Measurements from ENCODE around the gene CAPN8.

The CAPN8 gene

DNA sequence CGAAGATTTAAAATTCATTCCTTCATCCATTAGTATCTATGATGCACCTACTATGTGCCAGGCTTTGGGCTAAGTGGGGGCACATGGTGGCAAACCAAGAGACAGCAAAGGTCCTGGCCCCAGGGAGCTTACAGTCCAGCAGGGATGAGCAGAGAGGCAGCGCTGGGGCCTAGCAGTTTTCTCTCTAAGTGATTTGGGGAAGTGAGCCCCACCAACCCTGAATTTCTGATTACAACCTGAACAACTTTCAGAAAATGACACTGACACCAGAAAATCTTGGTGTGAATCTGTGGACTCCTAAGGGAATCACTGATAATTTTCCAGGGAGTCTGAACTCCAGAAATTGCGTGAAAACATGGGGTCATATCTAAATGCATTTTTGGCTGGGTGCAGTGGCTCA, 111.5 kb downstream of the CAPN8 start:
- DNase-seq: no peak
- H3K4me3 Mint-ChIP-seq: no peak overlapping the region
- peaks cover 22% of the 10 kb centered on the region for H3K27me3 Mint-ChIP-seq (ENCODE audit: low read depth, poor library complexity)
- peaks cover 27% of the 10 kb centered on the region for H3K4me1 Mint-ChIP-seq
- H3K36me3 Mint-ChIP-seq (ENCODE audit: low read depth): no peaks in the 10 kb centered on the region
- H3K9me3 Mint-ChIP-seq: no peaks in the 10 kb centered on the region
- H3K27ac Mint-ChIP-seq: no peak overlapping the region
- TF ChIP-seq, protein P1, sequence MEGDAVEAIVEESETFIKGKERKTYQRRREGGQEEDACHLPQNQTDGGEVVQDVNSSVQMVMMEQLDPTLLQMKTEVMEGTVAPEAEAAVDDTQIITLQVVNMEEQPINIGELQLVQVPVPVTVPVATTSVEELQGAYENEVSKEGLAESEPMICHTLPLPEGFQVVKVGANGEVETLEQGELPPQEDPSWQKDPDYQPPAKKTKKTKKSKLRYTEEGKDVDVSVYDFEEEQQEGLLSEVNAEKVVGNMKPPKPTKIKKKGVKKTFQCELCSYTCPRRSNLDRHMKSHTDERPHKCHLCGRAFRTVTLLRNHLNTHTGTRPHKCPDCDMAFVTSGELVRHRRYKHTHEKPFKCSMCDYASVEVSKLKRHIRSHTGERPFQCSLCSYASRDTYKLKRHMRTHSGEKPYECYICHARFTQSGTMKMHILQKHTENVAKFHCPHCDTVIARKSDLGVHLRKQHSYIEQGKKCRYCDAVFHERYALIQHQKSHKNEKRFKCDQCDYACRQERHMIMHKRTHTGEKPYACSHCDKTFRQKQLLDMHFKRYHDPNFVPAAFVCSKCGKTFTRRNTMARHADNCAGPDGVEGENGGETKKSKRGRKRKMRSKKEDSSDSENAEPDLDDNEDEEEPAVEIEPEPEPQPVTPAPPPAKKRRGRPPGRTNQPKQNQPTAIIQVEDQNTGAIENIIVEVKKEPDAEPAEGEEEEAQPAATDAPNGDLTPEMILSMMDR (IDR thresholded peaks at IDR 0.05): no peak

DNA sequence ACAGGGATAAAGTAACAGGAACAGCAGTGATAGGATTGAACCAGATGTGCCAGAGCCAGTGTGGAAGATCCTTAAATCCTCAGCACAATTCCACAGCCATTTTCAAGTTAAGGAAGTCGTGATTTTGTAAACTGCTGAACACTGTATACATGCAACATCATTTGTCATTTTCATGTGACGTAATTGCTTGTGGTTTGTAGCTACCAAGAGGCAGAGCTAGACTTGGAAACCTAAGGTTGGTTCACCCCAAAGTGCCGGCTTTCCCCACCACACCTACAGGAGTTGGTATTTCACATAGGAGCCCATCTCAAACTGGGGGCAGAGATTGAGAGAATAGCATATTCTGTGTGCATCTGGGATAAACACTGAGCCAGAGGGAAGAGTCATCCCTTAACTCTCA, 113.9 kb downstream of the CAPN8 start:
- no peak for DNase-seq
- Mint-ChIP-seq H3K27ac (peak overlapping the region; percentile 88), H3K4me1 (peaks cover 27% of the 10 kb centered on the region), H3K36me3 (ENCODE audit: low read depth) (no peaks in the 10 kb centered on the region), H3K9me3 (peaks cover 10% of the 10 kb centered on the region), H3K4me3 (no peak overlapping the region), H3K27me3 (ENCODE audit: low read depth, poor library complexity) (peaks cover 36% of the 10 kb centered on the region)
- TF ChIP-seq, protein P1 (IDR thresholded peaks at IDR 0.05): no peak

DNA sequence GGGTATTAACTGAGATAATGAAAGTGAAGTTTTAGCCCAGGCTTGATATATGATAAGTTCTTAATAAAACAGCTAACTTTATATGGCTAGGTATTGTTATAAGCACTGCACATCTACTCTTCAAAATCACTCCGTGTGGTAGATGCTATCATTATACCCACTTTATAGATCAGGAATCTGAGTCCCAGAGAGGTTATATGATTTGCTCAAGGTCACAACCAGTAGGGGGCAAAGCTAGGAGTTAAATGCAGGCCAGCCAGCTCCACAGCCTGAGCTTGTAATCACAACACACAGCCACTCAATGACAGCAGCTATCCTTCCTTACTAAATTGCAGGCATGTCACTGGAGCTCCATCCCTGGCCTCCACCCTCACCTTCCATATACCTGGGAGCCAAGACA, 115.8 kb downstream of the CAPN8 start:
- H3K4me3 Mint-ChIP-seq: no peak overlapping the region
- H3K27me3 Mint-ChIP-seq (ENCODE audit: low read depth, poor library complexity): peaks cover 38% of the 10 kb centered on the region
- no peaks in the 10 kb centered on the region for H3K36me3 Mint-ChIP-seq (ENCODE audit: low read depth)
- DNase-seq: no peak
- H3K9me3 Mint-ChIP-seq: peaks cover 10% of the 10 kb centered on the region
- TF ChIP-seq, protein P1 (IDR thresholded peaks at IDR 0.05): no peak
- peaks cover 27% of the 10 kb centered on the region for H3K4me1 Mint-ChIP-seq
- no peak overlapping the region for H3K27ac Mint-ChIP-seq

DNA sequence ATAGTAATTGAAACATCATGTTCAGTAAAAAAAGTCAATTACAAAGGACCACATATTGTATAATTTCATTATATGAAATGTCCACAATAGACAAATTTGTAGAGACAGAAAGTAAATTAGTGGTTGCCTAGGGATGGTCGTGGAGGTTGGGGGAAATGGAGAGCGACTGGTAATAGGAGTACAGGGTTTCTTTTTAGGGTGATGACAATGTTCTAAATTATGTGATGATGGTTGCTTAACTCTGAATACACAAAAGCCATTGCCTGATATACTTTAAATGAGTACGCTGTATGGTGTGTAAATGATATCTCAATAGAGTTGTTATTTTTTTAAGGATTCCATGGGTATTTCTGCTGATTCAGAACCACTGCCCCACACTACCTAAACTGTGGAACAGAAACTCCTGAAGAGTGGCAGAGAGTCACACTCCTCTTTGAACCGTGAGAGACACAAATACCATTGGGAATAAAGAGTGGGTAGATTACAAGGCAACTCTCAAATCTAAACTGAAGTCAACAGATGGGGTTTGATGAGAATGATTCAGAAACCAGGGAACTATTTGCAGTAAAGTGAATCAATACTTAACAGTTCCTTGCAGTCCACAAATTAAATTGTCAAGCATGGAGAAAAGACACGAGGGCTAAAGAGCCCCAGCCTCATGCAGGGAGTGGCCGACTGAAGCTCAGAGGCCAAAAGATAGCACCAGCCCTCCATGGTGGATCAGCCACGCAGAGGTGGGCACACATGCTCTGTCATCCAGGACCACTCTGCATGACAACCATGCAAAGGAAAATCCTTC, 118.0 kb downstream of the CAPN8 start:
- Mint-ChIP-seq H3K4me1 (peaks cover 19% of the 10 kb centered on the region), H3K27ac (no peak overlapping the region), H3K9me3 (peaks cover 10% of the 10 kb centered on the region), H3K27me3 (ENCODE audit: low read depth, poor library complexity) (peaks cover 32% of the 10 kb centered on the region), H3K36me3 (ENCODE audit: low read depth) (no peaks in the 10 kb centered on the region), H3K4me3 (no peak overlapping the region)
- no peak for DNase-seq
- TF ChIP-seq, protein P1 (IDR thresholded peaks at IDR 0.05): no peak

DNA sequence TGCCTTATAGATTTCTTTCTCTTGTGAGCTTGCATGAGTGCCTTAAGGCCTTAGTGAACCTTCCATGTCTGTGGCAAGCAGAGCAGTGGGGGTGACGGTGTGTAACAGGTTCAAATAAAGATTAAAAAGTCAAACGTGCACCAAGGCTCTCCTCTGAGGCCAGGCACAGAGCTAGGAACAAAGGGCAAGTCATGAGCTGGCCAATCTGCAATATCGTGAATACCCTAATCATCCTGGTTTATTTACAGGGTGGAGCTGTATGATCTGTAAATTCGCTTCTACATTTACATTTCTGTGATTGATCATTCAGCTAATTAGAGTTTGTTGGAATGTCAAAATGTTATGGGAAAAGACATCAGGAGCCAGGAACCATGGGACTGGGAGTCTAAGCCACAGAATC, 120.2 kb downstream of the CAPN8 start:
- no peak overlapping the region for H3K27ac Mint-ChIP-seq
- H3K27me3 Mint-ChIP-seq (ENCODE audit: low read depth, poor library complexity): peaks cover 36% of the 10 kb centered on the region
- TF ChIP-seq, protein P1 (IDR thresholded peaks at IDR 0.05): no peak
- H3K9me3 Mint-ChIP-seq: peaks cover 10% of the 10 kb centered on the region
- no peak for DNase-seq
- no peak overlapping the region for H3K4me3 Mint-ChIP-seq
- no peaks in the 10 kb centered on the region for H3K36me3 Mint-ChIP-seq (ENCODE audit: low read depth)
- H3K4me1 Mint-ChIP-seq: peaks cover 21% of the 10 kb centered on the region

DNA sequence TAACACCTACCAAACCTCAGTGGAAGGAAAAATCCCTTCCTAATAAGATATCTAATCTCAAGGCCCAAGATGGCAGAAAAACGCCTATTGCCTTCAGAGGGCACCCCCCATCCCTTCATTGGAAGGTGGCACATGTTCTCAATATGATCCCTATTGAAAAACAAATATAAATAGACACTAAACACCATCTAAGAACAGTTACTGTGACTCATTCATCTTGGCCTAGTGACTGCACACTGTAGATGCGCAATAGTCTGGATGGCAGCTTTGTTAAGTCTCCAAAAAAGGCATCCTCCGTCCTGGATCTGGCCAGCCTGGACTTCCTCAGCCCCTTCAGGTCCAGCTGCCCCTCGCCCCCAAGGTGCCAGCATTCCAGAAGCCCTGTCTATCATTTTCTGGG, 121.9 kb downstream of the CAPN8 start:
- no peak for DNase-seq
- Mint-ChIP-seq H3K36me3 (ENCODE audit: low read depth) (no peaks in the 10 kb centered on the region), H3K9me3 (peaks cover 8% of the 10 kb centered on the region), H3K27ac (no peak overlapping the region), H3K4me3 (no peak overlapping the region), H3K4me1 (peaks cover 25% of the 10 kb centered on the region), H3K27me3 (ENCODE audit: low read depth, poor library complexity) (peaks cover 33% of the 10 kb centered on the region)
- TF ChIP-seq, protein P1 (IDR thresholded peaks at IDR 0.05): no peak
